Measurements from ENCODE around the gene INO80C. TPM values are rescaled to one million over a fixed set of nuclear protein-coding genes. Genes with fewer than 3 reads are reported as not detected.

Gene INO80C
- total RNA-seq, 2 donors from 2014 or later, result 22.7 to 26.9 TPM

- H3K36me3 Mint-ChIP-seq (ENCODE audit: insufficient read depth in 2 of 2), result peaks cover 12 to 13% of the 10 kb centered on the region in 2 donors
- ATAC-seq (replicated peaks in 1 of 2), result no peak
- no peak overlapping the region for H3K4me3 Mint-ChIP-seq
- H3K27me3 Mint-ChIP-seq (ENCODE audit: low read depth), result no peaks in the 10 kb centered on the region
- no peak for DNase-seq
- no peaks in the 10 kb centered on the region for H3K9me3 Mint-ChIP-seq
- peak overlapping the region; percentile 68 for H3K27ac Mint-ChIP-seq
- peaks cover 24% of the 10 kb centered on the region for H3K4me1 Mint-ChIP-seq (ENCODE audit: low read depth)
Measured at GRCh38 chr18:35474884-35475283, 22.9 kb downstream of the INO80C start.

GRCh38 chr18:35473562-35473961 is 24.2 kb downstream of the INO80C start:
- ATAC-seq (replicated peaks in 1 of 2) (no peak), DNase-seq (no peak)
- Mint-ChIP-seq H3K27me3 (ENCODE audit: low read depth) (no peaks in the 10 kb centered on the region), H3K27ac (no peak overlapping the region), H3K36me3 (ENCODE audit: insufficient read depth in 2 of 2) (peaks cover 12 to 14% of the 10 kb centered on the region in 2 donors), H3K4me3 (no peak overlapping the region), H3K9me3 (no peaks in the 10 kb centered on the region), H3K4me1 (ENCODE audit: low read depth) (peaks cover 15% of the 10 kb centered on the region)

- Mint-ChIP-seq H3K27ac (no peak overlapping the region), H3K4me3 (no peak overlapping the region), H3K4me1 (ENCODE audit: low read depth) (peaks cover 7% of the 10 kb centered on the region), H3K27me3 (ENCODE audit: low read depth) (no peaks in the 10 kb centered on the region), H3K36me3 (ENCODE audit: insufficient read depth in 2 of 2) (peaks cover 11 to 14% of the 10 kb centered on the region in 2 donors), H3K9me3 (no peaks in the 10 kb centered on the region)
- DNase-seq (no peak), ATAC-seq (replicated peaks in 1 of 2) (no peak)
Measured at GRCh38 chr18:35470435-35470834, 27.3 kb downstream of the INO80C start.

GRCh38 chr18:35469725-35470124 is 28.0 kb downstream of the INO80C start:
- ATAC-seq (replicated peaks in 1 of 2), result no peak

GRCh38 chr18:35468711-35469110 is 29.0 kb downstream of the INO80C start:
- ATAC-seq (replicated peaks in 1 of 2) (no peak), DNase-seq (no peak)
- H3K4me1 Mint-ChIP-seq (ENCODE audit: low read depth), result no peaks in the 10 kb centered on the region
- H3K9me3 Mint-ChIP-seq, result no peaks in the 10 kb centered on the region
- H3K27me3 Mint-ChIP-seq (ENCODE audit: low read depth), result no peaks in the 10 kb centered on the region
- H3K4me3 Mint-ChIP-seq, result no peak overlapping the region
- H3K36me3 Mint-ChIP-seq (ENCODE audit: insufficient read depth in 2 of 2), result peaks cover 7 to 9% of the 10 kb centered on the region in 2 donors
- H3K27ac Mint-ChIP-seq, result no peak overlapping the region

More at GRCh38 chr18:35469725-35470124, 28.0 kb downstream of the INO80C start:
- Mint-ChIP-seq H3K4me3 (no peak overlapping the region), H3K36me3 (ENCODE audit: insufficient read depth in 2 of 2) (peaks cover 8 to 10% of the 10 kb centered on the region in 2 donors), H3K4me1 (ENCODE audit: low read depth) (peaks cover under 1% of the 10 kb centered on the region), H3K27me3 (ENCODE audit: low read depth) (no peaks in the 10 kb centered on the region), H3K27ac (no peak overlapping the region), H3K9me3 (no peaks in the 10 kb centered on the region)
- no peak for DNase-seq

GRCh38 chr18:35467624-35468016 is 30.1 kb downstream of the INO80C start:
- ATAC-seq (replicated peaks in 1 of 2) (no peak), DNase-seq (no peak)
- Mint-ChIP-seq H3K4me3 (no peak overlapping the region), H3K27me3 (ENCODE audit: low read depth) (no peaks in the 10 kb centered on the region), H3K9me3 (no peaks in the 10 kb centered on the region), H3K4me1 (ENCODE audit: low read depth) (no peaks in the 10 kb centered on the region), H3K27ac (no peak overlapping the region), H3K36me3 (ENCODE audit: insufficient read depth in 2 of 2) (peaks cover 5% of the 10 kb centered on the region in 2 donors)

GRCh38 chr18:35466815-35467623 is 30.7 kb downstream of the INO80C start:
- no peaks in the 10 kb centered on the region for H3K27me3 Mint-ChIP-seq (ENCODE audit: low read depth)
- no peak overlapping the region for H3K4me3 Mint-ChIP-seq
- ATAC-seq (replicated peaks in 1 of 2), result no peak
- DNase-seq, result no peak
- H3K4me1 Mint-ChIP-seq (ENCODE audit: low read depth), result no peaks in the 10 kb centered on the region
- no peaks in the 10 kb centered on the region for H3K9me3 Mint-ChIP-seq
- H3K27ac Mint-ChIP-seq, result no peak overlapping the region
- peaks cover 1 to 2% of the 10 kb centered on the region in 2 donors for H3K36me3 Mint-ChIP-seq (ENCODE audit: insufficient read depth in 2 of 2)

- H3K36me3 Mint-ChIP-seq (ENCODE audit: insufficient read depth in 2 of 2), result peaks cover 1 to 2% of the 10 kb centered on the region in 2 donors
- ATAC-seq (replicated peaks in 1 of 2) (no peak), DNase-seq (no peak)
- no peaks in the 10 kb centered on the region for H3K9me3 Mint-ChIP-seq
- H3K27ac Mint-ChIP-seq, result no peak overlapping the region
- H3K4me1 Mint-ChIP-seq (ENCODE audit: low read depth), result no peaks in the 10 kb centered on the region
- H3K4me3 Mint-ChIP-seq, result no peak overlapping the region
- no peaks in the 10 kb centered on the region for H3K27me3 Mint-ChIP-seq (ENCODE audit: low read depth)
Measured at GRCh38 chr18:35466334-35466733, 31.4 kb downstream of the INO80C start.

GRCh38 chr18:35465329-35465728 is 32.4 kb downstream of the INO80C start:
- ATAC-seq (replicated peaks in 1 of 2), result no peak
- H3K4me1 Mint-ChIP-seq (ENCODE audit: low read depth), result no peaks in the 10 kb centered on the region
- H3K27ac Mint-ChIP-seq, result no peak overlapping the region
- H3K36me3 Mint-ChIP-seq (ENCODE audit: insufficient read depth in 2 of 2), result peaks cover 0 to 1% of the 10 kb centered on the region in 2 donors
- no peaks in the 10 kb centered on the region for H3K9me3 Mint-ChIP-seq
- no peak for DNase-seq
- no peaks in the 10 kb centered on the region for H3K27me3 Mint-ChIP-seq (ENCODE audit: low read depth)
- no peak overlapping the region for H3K4me3 Mint-ChIP-seq

GRCh38 chr18:35464831-35465279 is 32.9 kb downstream of the INO80C start:
- Mint-ChIP-seq H3K27me3 (ENCODE audit: low read depth) (no peaks in the 10 kb centered on the region), H3K27ac (no peak overlapping the region), H3K4me3 (no peak overlapping the region), H3K9me3 (no peaks in the 10 kb centered on the region), H3K36me3 (ENCODE audit: insufficient read depth in 2 of 2) (peaks cover 0 to 1% of the 10 kb centered on the region in 2 donors), H3K4me1 (ENCODE audit: low read depth) (no peaks in the 10 kb centered on the region)
- no peak for DNase-seq
- ATAC-seq (replicated peaks in 1 of 2), result no peak

- H3K36me3 Mint-ChIP-seq (ENCODE audit: insufficient read depth in 2 of 2), result no peaks in the 10 kb centered on the region
- no peak for ATAC-seq (replicated peaks in 1 of 2)
- H3K9me3 Mint-ChIP-seq, result no peaks in the 10 kb centered on the region
- no peaks in the 10 kb centered on the region for H3K27me3 Mint-ChIP-seq (ENCODE audit: low read depth)
- no peak for DNase-seq
- no peak overlapping the region for H3K4me3 Mint-ChIP-seq
- no peaks in the 10 kb centered on the region for H3K4me1 Mint-ChIP-seq (ENCODE audit: low read depth)
- no peak overlapping the region for H3K27ac Mint-ChIP-seq
Measured at GRCh38 chr18:35463827-35464226, 33.9 kb downstream of the INO80C start.

GRCh38 chr18:35463050-35463449 is 34.7 kb downstream of the INO80C start:
- H3K9me3 Mint-ChIP-seq, result no peaks in the 10 kb centered on the region
- ATAC-seq (replicated peaks in 1 of 2) (no peak), DNase-seq (no peak)
- H3K36me3 Mint-ChIP-seq (ENCODE audit: insufficient read depth in 2 of 2), result no peaks in the 10 kb centered on the region
- H3K27ac Mint-ChIP-seq, result no peak overlapping the region
- H3K4me3 Mint-ChIP-seq, result no peak overlapping the region
- no peaks in the 10 kb centered on the region for H3K27me3 Mint-ChIP-seq (ENCODE audit: low read depth)
- H3K4me1 Mint-ChIP-seq (ENCODE audit: low read depth), result no peaks in the 10 kb centered on the region

- H3K36me3 Mint-ChIP-seq (ENCODE audit: insufficient read depth in 2 of 2), result no peaks in the 10 kb centered on the region
- H3K4me1 Mint-ChIP-seq (ENCODE audit: low read depth), result no peaks in the 10 kb centered on the region
- no peak for ATAC-seq (replicated peaks in 1 of 2)
- H3K27me3 Mint-ChIP-seq (ENCODE audit: low read depth), result no peaks in the 10 kb centered on the region
- no peak overlapping the region for H3K27ac Mint-ChIP-seq
- no peak overlapping the region for H3K4me3 Mint-ChIP-seq
- no peak for DNase-seq
- no peaks in the 10 kb centered on the region for H3K9me3 Mint-ChIP-seq
Measured at GRCh38 chr18:35460736-35461161, 37.0 kb downstream of the INO80C start.

- no peak for DNase-seq
- no peak overlapping the region for H3K4me3 Mint-ChIP-seq
- H3K27ac Mint-ChIP-seq, result no peak overlapping the region
- no peaks in the 10 kb centered on the region for H3K27me3 Mint-ChIP-seq (ENCODE audit: low read depth)
- no peaks in the 10 kb centered on the region for H3K4me1 Mint-ChIP-seq (ENCODE audit: low read depth)
- H3K9me3 Mint-ChIP-seq, result no peaks in the 10 kb centered on the region
- no peaks in the 10 kb centered on the region for H3K36me3 Mint-ChIP-seq (ENCODE audit: insufficient read depth in 2 of 2)
- ATAC-seq (replicated peaks in 1 of 2), result no peak
Measured at GRCh38 chr18:35459997-35460396, 37.8 kb downstream of the INO80C start.
